ENCODE measurements around the gene MOB2. TPM values are rescaled to one million over a fixed set of nuclear protein-coding genes. Genes with fewer than 3 reads are reported as not detected.

The MOB2 gene
- total and polyA plus RNA-seq, 2 of the 13 experiments (the other 11 are each of a cell fraction or from before 2014, with no cell fraction given) = 21.8 to 27.7 TPM

- TF ChIP-seq, protein P1, sequence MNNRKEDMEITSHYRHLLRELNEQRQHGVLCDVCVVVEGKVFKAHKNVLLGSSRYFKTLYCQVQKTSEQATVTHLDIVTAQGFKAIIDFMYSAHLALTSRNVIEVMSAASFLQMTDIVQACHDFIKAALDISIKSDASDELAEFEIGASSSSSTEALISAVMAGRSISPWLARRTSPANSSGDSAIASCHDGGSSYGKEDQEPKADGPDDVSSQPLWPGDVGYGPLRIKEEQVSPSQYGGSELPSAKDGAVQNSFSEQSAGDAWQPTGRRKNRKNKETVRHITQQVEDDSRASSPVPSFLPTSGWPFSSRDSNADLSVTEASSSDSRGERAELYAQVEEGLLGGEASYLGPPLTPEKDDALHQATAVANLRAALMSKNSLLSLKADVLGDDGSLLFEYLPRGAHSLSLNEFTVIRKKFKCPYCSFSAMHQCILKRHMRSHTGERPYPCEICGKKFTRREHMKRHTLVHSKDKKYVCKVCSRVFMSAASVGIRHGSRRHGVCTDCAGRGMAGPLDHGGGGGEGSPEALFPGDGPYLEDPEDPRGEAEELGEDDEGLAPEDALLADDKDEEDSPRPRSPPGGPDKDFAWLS (CRISPR knock-in tag; IDR thresholded peaks at IDR 0.05; ENCODE audit: borderline replicate concordance) = no peak
- no peak for TF ChIP-seq FIP1L1 (IDR thresholded peaks at IDR 0.05; ENCODE audit: borderline replicate concordance, insufficient read depth, low read depth, low read length)
These were observed 28.7 kb downstream of the MOB2 start (continued) for GRCh38 chr11:1457856-1458255.

GRCh38 chr11:1457326-1457680 is 29.3 kb downstream of the MOB2 start:
- Histone ChIP-seq H3K27ac (ENCODE audit: extremely low read length, insufficient read depth, low read length) (no peak overlapping the region), H3K4me3 (replicated peaks in 1 of 3; ENCODE audit: insufficient read depth in 1 of 3, low read depth in 2 of 3, low read length in 3 of 3) (no peak overlapping the region), H3K36me3 (replicated peaks in 1 of 2; ENCODE audit: control insufficient read depth in 1 of 2, insufficient read depth in 2 of 2, low read length in 2 of 2) (no peaks in the 10 kb centered on the region), H3K4me2 (ENCODE audit: low read depth, low read length) (no peak overlapping the region), H3K27me3 (ENCODE audit: control insufficient read depth in 1 of 2, insufficient read depth in 2 of 2, low read length in 2 of 2) (peaks cover 4 to 22% of the 10 kb centered on the region in 2 experiments; a peak in 3 of 5 replicates), H3K4me1 (ENCODE audit: insufficient read depth, low read length) (no peaks in the 10 kb centered on the region), H3K9ac (ENCODE audit: insufficient read depth, low read depth, low read length) (no peak overlapping the region), H4K20me1 (ENCODE audit: insufficient read depth, low read length) (0 out of 2 replicates have a peak, but pooled peaks cover 3% of the 10 kb centered on the region), H3K9me3 (ENCODE audit: low read length) (no peaks in the 10 kb centered on the region), H2AFZ (ENCODE audit: low read length) (no peak overlapping the region), H3K79me2 (ENCODE audit: insufficient read depth, low read length) (no peaks in the 10 kb centered on the region)
- ChIA-PET CTCF (ENCODE audit: low intra/inter-chr PET ratio, low total read pairs) (no interaction called here), POLR2A (no interaction called here)
- no peak for FAIRE-seq
- intact Hi-C loops (cut with micrococcal nuclease; ENCODE audit: unreplicated experiment) = no loop called here
- DNase-seq (ENCODE audit: low spot score) = no peak
- no TSS peak for BruUV-seq (replicated peaks)
- TF ChIP-seq MTF1 (CRISPR knock-in tag; IDR thresholded peaks at IDR 0.05) = no peak
- TF ChIP-seq ELF4 (CRISPR knock-in tag; IDR thresholded peaks at IDR 0.05; ENCODE audit: borderline replicate concordance) = no peak
- no peak for TF ChIP-seq ZNF256 (CRISPR knock-in tag; conservative IDR thresholded peaks at IDR 0.05)
- TF ChIP-seq ZNF569 (CRISPR knock-in tag; IDR thresholded peaks at IDR 0.05; ENCODE audit: borderline replicate concordance) = no peak
- no peak for TF ChIP-seq ZNF543 (CRISPR knock-in tag; IDR thresholded peaks at IDR 0.05)
- TF ChIP-seq RORA (CRISPR knock-in tag; IDR thresholded peaks at IDR 0.05) = no peak
- TF ChIP-seq MEIS1 (CRISPR knock-in tag; IDR thresholded peaks at IDR 0.05; ENCODE audit: borderline replicate concordance) = no peak
- TF ChIP-seq ZNF792 (CRISPR knock-in tag; IDR thresholded peaks at IDR 0.05) = no peak
- TF ChIP-seq SOX6 (IDR thresholded peaks at IDR 0.05) = no peak
- no peak for TF ChIP-seq SOX6 (CRISPR knock-in tag; IDR thresholded peaks at IDR 0.05)
- TF ChIP-seq GFI1 (CRISPR knock-in tag; IDR thresholded peaks at IDR 0.05; ENCODE audit: borderline replicate concordance) = no peak
- no peak for TF ChIP-seq MEIS2 (CRISPR knock-in tag; IDR thresholded peaks at IDR 0.05)
- no peak for TF ChIP-seq ZNF678 (CRISPR knock-in tag; IDR thresholded peaks at IDR 0.05)
- TF ChIP-seq ZNF460 (CRISPR knock-in tag; IDR thresholded peaks at IDR 0.05; ENCODE audit: borderline replicate concordance) = no peak
- TF ChIP-seq SMAD9 (CRISPR knock-in tag; IDR thresholded peaks at IDR 0.05) = no peak
- no peak for TF ChIP-seq ZNF264 (CRISPR knock-in tag; IDR thresholded peaks at IDR 0.05)
- TF ChIP-seq PAXIP1 (CRISPR knock-in tag; conservative IDR thresholded peaks at IDR 0.05) = no peak
- TF ChIP-seq KLF15 (CRISPR knock-in tag; IDR thresholded peaks at IDR 0.05; ENCODE audit: borderline replicate concordance) = no peak
- TF ChIP-seq SMAD3 (CRISPR knock-in tag; IDR thresholded peaks at IDR 0.05) = no peak
- ATAC-seq = no peak
- no CpG with 5 or more reads among the region's 13 CpGs for WGBS (ENCODE audit: low lambda C conversion rate)
- in situ Hi-C loops (cut with HindIII; ENCODE audit: extremely low pct_ligation_motif_present, low pct_unique_long_range_greater_than_20kb) = no loop called here
